Stimulated activated naive CD4-positive, alpha-beta T cell (primary cell): ENCODE results near the gene ITGAX.
A peak's percentile ranks its signal among the peaks of the same experiment; 100 is the strongest.

Experiments used
- DNase-seq, 6 experiments: peaks; one replicate each; lab custom pipeline; 2025; lab: John Stamatoyannopoulos, UW

ITGAX gene

GRCh38 chr16:31373235-31373634 lies 18.3 kb downstream of the ITGAX start:
- DNase-seq, result no peak

GRCh38 chr16:31375231-31375630 lies 20.3 kb downstream of the ITGAX start:
- no peak for DNase-seq

GRCh38 chr16:31376705-31377104 lies 21.7 kb downstream of the ITGAX start:
- DNase-seq, result no peak

- no peak for DNase-seq
Measured at GRCh38 chr16:31377210-31377903, 22.4 kb downstream of the ITGAX start.

GRCh38 chr16:31380201-31380600 lies 25.2 kb downstream of the ITGAX start:
- DNase-seq, result no peak

GRCh38 chr16:31382485-31383161 lies 27.6 kb downstream of the ITGAX start:
- peak; percentile 2 to 44 (median 30) for DNase-seq

GRCh38 chr16:31385680-31386079 lies 30.7 kb downstream of the ITGAX start:
- DNase-seq, result no peak

- DNase-seq, result no peak
Measured at GRCh38 chr16:31386157-31386984, 31.4 kb downstream of the ITGAX start.

- DNase-seq, result no peak
Measured at GRCh38 chr16:31388535-31388934, 33.6 kb downstream of the ITGAX start.

- DNase-seq, result no peak
Measured at GRCh38 chr16:31390504-31391041, 35.6 kb downstream of the ITGAX start.

- no peak for DNase-seq
Measured at GRCh38 chr16:31393056-31393455, 38.1 kb downstream of the ITGAX start, which contains the start of gene ITGAD. TSS of gene ITGAD (plus strand) at chr16:31393335. CDS start at chr16:31393361, 26 bp downstream.

GRCh38 chr16:31395647-31396046 lies 40.7 kb downstream of the ITGAX start:
- DNase-seq, result no peak

- no peak for DNase-seq
Measured at GRCh38 chr16:31397096-31397660, 42.2 kb downstream of the ITGAX start.

GRCh38 chr16:31397701-31398100 lies 42.7 kb downstream of the ITGAX start:
- no peak for DNase-seq

GRCh38 chr16:31400191-31400590 lies 45.2 kb downstream of the ITGAX start:
- no peak for DNase-seq

- DNase-seq, result no peak
Measured at GRCh38 chr16:31401436-31401835, 46.5 kb downstream of the ITGAX start.

- no peak for DNase-seq
Measured at GRCh38 chr16:31402687-31403086, 47.7 kb downstream of the ITGAX start.

- no peak for DNase-seq
Measured at GRCh38 chr16:31403590-31404352, 48.8 kb downstream of the ITGAX start.

- DNase-seq, result no peak
Measured at GRCh38 chr16:31404353-31405064, 49.5 kb downstream of the ITGAX start.

- no peak for DNase-seq
Measured at GRCh38 chr16:31407406-31407805, 52.4 kb downstream of the ITGAX start.

GRCh38 chr16:31409433-31409832 lies 54.5 kb downstream of the ITGAX start:
- no peak for DNase-seq
